ENCODE results near the gene GIT1. TPM values are rescaled to one million over a fixed set of nuclear protein-coding genes. Genes with fewer than 3 reads are reported as not detected.
A peak's percentile ranks its signal among the peaks of the same experiment; 100 is the strongest.

GIT1 gene
- total RNA-seq, 1 donor from 2014 or later = 31.9 TPM

DNA sequence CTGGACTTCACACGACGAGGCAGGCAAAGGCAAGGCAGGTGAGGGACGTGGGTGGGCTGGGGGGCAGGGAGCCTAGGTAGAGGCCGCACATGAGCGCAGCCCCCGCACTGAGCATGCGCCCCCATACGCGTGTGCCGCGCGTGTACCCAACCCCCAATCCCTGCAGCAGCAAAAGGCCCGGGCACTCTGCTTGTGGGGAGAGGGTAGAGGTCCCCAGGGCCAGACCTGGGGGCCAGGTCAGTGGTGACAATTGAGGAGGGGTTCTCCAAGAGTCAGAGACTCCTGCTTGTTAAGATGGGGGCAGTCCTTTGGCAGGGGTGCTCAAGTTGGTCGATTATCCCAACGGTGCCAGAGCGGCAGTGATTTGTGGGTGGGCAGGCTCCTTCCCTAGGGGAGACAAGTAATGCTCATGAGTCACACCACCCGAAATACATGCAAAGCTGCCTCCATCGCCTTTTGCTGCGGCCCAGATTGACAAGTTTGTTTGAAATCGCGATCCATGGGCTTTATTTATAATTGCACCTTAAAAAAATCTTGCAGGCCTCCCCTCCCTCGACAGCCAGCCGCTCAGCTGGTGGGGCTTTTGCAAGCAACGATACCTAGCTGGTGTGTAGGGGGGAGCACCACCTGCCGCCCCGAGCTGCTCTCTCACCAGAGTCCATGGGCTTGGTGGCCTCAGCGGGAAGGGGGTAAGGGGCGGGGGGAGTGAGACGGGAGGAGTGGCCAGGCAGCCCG lies 1.1 kb upstream of the GIT1 start:
- TF ChIP-seq, protein P1, sequence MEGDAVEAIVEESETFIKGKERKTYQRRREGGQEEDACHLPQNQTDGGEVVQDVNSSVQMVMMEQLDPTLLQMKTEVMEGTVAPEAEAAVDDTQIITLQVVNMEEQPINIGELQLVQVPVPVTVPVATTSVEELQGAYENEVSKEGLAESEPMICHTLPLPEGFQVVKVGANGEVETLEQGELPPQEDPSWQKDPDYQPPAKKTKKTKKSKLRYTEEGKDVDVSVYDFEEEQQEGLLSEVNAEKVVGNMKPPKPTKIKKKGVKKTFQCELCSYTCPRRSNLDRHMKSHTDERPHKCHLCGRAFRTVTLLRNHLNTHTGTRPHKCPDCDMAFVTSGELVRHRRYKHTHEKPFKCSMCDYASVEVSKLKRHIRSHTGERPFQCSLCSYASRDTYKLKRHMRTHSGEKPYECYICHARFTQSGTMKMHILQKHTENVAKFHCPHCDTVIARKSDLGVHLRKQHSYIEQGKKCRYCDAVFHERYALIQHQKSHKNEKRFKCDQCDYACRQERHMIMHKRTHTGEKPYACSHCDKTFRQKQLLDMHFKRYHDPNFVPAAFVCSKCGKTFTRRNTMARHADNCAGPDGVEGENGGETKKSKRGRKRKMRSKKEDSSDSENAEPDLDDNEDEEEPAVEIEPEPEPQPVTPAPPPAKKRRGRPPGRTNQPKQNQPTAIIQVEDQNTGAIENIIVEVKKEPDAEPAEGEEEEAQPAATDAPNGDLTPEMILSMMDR (IDR thresholded peaks at IDR 0.05; ENCODE audit: borderline replicate concordance) = no peak
- Histone ChIP-seq H3K9me3 (replicated peaks) (no peaks in the 10 kb centered on the region), H3K4me3 (peak overlapping the region; percentile 95), H3K4me1 (peaks cover 81% of the 10 kb centered on the region), H3K27ac (replicated peaks) (peak overlapping the region; percentile 93), H3K36me3 (no peaks in the 10 kb centered on the region), H3K27me3 (ENCODE audit: low read depth) (no peaks in the 10 kb centered on the region)
- DNase-seq = no peak
- intact Hi-C loops (cut with micrococcal nuclease) = no loop called here

DNA sequence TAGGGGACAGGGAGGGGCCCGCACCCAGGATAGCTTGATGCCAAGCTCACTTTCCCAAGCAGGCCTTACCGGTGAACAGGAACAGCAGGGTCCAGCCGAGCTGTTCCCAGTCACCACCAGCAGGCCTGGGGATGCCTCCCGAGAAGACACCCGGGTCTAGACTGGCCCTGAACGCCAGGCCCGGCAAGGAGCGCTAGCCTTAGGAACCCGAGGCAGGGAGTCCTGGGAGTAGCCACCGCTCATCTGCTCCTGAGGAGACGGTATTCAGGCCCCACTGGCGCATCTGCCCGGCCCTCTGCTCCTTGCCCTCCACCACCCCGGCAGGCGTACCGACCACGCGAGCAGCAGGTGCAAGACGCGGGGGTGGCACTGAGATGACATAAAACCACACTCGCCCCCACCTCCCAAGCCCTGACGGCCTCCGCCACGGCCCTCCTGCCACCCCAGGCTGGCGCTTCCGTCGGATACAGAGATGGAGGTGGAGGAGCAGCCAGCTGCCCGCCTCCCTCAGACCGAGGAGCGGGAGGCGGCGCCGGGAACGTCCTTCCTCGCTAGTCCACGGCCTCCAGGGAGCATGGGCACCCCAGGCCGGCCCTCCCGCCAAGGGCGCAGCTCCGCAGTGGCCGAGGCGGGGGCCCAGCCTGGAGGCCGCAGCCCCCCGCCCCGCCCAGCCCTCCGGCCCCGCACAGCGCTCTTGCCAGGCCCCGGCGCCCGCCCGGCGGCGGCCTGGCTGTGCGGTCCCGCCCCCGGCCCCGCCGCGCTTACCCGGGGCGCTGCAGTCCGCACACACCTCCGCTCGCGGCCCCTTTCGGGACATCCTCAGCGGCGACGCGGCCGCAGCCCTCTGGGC lies 661 bp downstream of the GIT1 start:
- Histone ChIP-seq H3K36me3 (no peaks in the 10 kb centered on the region), H3K27me3 (ENCODE audit: low read depth) (no peaks in the 10 kb centered on the region), H3K4me1 (peaks cover 88% of the 10 kb centered on the region), H3K4me3 (peak overlapping the region; percentile 95), H3K27ac (replicated peaks) (peak overlapping the region; percentile 93), H3K9me3 (replicated peaks) (no peaks in the 10 kb centered on the region)
- intact Hi-C loops (cut with micrococcal nuclease) = no loop called here
- TF ChIP-seq, protein P1 (IDR thresholded peaks at IDR 0.05; ENCODE audit: borderline replicate concordance) = peak; percentile 8
- DNase-seq = no peak

DNA sequence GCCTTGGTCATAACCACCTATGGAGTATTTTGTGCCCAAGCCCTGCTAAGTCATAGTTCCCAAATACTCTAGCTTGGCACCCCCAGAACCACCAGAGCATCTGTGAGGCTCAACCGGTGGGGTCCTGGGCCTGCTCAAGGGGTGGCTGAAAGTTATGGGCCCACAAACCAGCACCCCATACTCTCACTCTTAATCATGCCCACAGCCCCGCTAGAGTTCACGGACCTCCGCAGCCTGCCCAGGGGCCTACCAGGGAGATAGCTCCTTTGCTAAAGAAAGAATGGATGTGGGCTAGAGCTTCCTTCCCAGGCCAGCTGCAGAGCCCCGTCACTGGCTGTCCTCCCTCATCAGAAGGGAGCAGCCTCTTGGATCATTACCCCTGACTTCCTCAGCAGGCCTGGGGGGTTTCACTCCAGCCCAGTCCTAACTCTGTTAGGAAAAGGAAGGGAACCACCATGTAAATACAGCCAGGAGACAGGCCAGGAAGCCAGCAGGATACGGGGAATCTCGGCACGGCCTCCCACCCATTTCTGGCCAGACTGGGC lies 1.4 kb downstream of the GIT1 start:
- peaks cover 3% of the 10 kb centered on the region for H3K36me3 ChIP-seq
- H3K27ac ChIP-seq (replicated peaks) = peak overlapping the region; percentile 93
- no peak for DNase-seq
- H3K27me3 ChIP-seq (ENCODE audit: low read depth) = no peaks in the 10 kb centered on the region
- peaks cover 92% of the 10 kb centered on the region for H3K4me1 ChIP-seq
- H3K4me3 ChIP-seq = peak overlapping the region; percentile 95
- intact Hi-C loops (cut with micrococcal nuclease) = no loop called here
- H3K9me3 ChIP-seq (replicated peaks) = no peaks in the 10 kb centered on the region
- TF ChIP-seq, protein P1 (IDR thresholded peaks at IDR 0.05; ENCODE audit: borderline replicate concordance) = no peak

DNA sequence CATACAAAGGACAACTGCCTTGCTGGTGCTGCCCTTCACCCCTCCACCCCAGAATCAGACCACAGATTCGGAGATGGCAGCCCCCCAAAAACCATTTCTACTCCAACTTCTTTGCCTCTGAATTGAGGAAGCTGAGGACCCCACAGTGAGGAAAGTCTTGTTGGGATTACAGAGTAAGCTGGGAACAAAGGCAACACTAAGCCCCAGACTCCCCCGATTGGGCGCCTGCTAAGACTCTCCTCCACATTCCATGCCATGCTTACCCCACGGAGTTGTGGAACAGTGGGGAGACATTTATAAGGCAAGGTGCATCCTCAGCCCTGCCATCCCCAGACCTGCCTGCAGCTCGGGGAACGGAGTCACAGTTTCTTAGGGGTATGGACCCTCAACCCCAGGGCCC lies 1.9 kb downstream of the GIT1 start:
- Histone ChIP-seq H3K9me3 (replicated peaks) (no peaks in the 10 kb centered on the region), H3K27me3 (ENCODE audit: low read depth) (no peaks in the 10 kb centered on the region), H3K4me3 (peak overlapping the region; percentile 95), H3K4me1 (peaks cover 93% of the 10 kb centered on the region), H3K27ac (replicated peaks) (peak overlapping the region; percentile 93), H3K36me3 (peaks cover 8% of the 10 kb centered on the region)
- TF ChIP-seq, protein P1 (IDR thresholded peaks at IDR 0.05; ENCODE audit: borderline replicate concordance) = no peak
- intact Hi-C loops (cut with micrococcal nuclease) = no loop called here
- no peak for DNase-seq

DNA sequence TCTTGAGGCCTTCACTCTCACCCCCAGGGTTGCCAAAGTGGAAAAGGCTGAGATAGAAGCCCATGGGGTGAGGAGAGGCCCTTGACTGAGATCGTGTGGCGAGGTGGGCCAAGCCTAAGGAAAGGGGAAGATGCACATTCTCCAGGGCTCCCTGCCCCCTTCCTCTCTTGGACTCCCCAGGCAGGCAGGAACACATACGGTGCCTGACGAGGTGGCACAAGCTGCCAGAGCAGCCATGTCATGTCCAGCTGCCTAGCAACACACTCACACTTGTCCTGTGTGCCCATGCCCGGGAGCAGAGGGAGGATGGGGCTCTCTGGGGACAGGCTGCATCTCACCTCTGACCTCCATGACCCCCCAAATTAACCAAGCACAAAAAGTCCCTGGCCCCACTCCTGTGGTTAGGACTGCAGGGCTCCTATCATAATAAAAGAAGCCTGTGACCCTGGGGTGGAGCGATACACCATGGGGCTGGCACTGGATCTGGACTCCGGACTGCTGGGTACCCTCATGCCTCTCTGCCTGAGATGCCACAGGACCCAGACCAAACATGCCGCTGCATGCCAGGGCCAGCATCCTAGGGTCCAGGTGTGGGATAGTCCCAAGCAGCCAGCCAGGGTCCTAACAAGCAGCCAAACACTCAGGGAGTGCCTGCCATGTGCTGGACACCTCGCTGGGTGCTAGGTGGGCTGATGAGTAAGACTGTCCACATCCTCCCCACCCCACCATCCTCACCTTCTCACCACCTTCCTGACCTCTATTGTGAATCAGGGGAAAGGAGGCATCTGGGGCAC lies 2.6 kb downstream of the GIT1 start:
- TF ChIP-seq, protein P1 (IDR thresholded peaks at IDR 0.05; ENCODE audit: borderline replicate concordance) = no peak
- intact Hi-C loops (cut with micrococcal nuclease) = no loop called here
- Histone ChIP-seq H3K4me1 (peaks cover 86% of the 10 kb centered on the region), H3K36me3 (peaks cover 15% of the 10 kb centered on the region), H3K27ac (replicated peaks) (peak overlapping the region; percentile 93), H3K27me3 (ENCODE audit: low read depth) (no peaks in the 10 kb centered on the region), H3K9me3 (replicated peaks) (no peaks in the 10 kb centered on the region), H3K4me3 (peak overlapping the region; percentile 95)
- no peak for DNase-seq
